Bone marrow (tissue), 2 donors: ENCODE data around the gene GRIN2A.

Experiments
- DNase-seq, 2 donors: peaks; one replicate each; lab custom pipeline; 2025; lab: John Stamatoyannopoulos, UW

GRIN2A gene

GRCh38 chr16:9817586-9817985, 364.6 kb downstream of the GRIN2A start:
- no peak for DNase-seq

- DNase-seq = no peak
Observed at GRCh38 chr16:9816644-9817043, 365.6 kb downstream of the GRIN2A start.

GRCh38 chr16:9813665-9814064, 368.6 kb downstream of the GRIN2A start:
- no peak for DNase-seq

- no peak for DNase-seq
Observed at GRCh38 chr16:9808210-9808609, 374.0 kb downstream of the GRIN2A start.

GRCh38 chr16:9807302-9807701, 374.9 kb downstream of the GRIN2A start:
- no peak for DNase-seq

- no peak for DNase-seq
Observed at GRCh38 chr16:9805109-9805508, 377.1 kb downstream of the GRIN2A start.

- no peak for DNase-seq
Observed at GRCh38 chr16:9802160-9802559, 380.1 kb downstream of the GRIN2A start.

GRCh38 chr16:9801651-9802050, 380.6 kb downstream of the GRIN2A start:
- no peak for DNase-seq

GRCh38 chr16:9800186-9800738, 382.0 kb downstream of the GRIN2A start:
- no peak for DNase-seq

GRCh38 chr16:9798952-9799580, 383.2 kb downstream of the GRIN2A start:
- DNase-seq = no peak

- no peak for DNase-seq
Observed at GRCh38 chr16:9798474-9798873, 383.8 kb downstream of the GRIN2A start.

- no peak for DNase-seq
Observed at GRCh38 chr16:9797306-9797705, 384.9 kb downstream of the GRIN2A start.

GRCh38 chr16:9793623-9794022, 388.6 kb downstream of the GRIN2A start:
- DNase-seq = no peak

- DNase-seq = no peak
Observed at GRCh38 chr16:9791556-9791955, 390.7 kb downstream of the GRIN2A start.

GRCh38 chr16:9790199-9790598, 392.0 kb downstream of the GRIN2A start:
- DNase-seq = no peak

GRCh38 chr16:9787717-9788116, 394.5 kb downstream of the GRIN2A start:
- DNase-seq = no peak

- DNase-seq = no peak
Observed at GRCh38 chr16:9780831-9781230, 401.4 kb downstream of the GRIN2A start.

- DNase-seq = no peak
Observed at GRCh38 chr16:9778849-9779248, 403.4 kb downstream of the GRIN2A start.

- no peak for DNase-seq
Observed at GRCh38 chr16:9775998-9776397, 406.2 kb downstream of the GRIN2A start.

GRCh38 chr16:9773289-9773688, 408.9 kb downstream of the GRIN2A start:
- DNase-seq = no peak

GRCh38 chr16:9772526-9773225, 409.6 kb downstream of the GRIN2A start:
- no peak for DNase-seq

- no peak for DNase-seq
Observed at GRCh38 chr16:9766891-9767290, 415.3 kb downstream of the GRIN2A start.

- DNase-seq = no peak
Observed at GRCh38 chr16:9763505-9763904, 418.7 kb downstream of the GRIN2A start.

GRCh38 chr16:9761870-9762269, 420.4 kb downstream of the GRIN2A start:
- no peak for DNase-seq
